Measurements from ENCODE around the gene VSIG2.

DNA sequence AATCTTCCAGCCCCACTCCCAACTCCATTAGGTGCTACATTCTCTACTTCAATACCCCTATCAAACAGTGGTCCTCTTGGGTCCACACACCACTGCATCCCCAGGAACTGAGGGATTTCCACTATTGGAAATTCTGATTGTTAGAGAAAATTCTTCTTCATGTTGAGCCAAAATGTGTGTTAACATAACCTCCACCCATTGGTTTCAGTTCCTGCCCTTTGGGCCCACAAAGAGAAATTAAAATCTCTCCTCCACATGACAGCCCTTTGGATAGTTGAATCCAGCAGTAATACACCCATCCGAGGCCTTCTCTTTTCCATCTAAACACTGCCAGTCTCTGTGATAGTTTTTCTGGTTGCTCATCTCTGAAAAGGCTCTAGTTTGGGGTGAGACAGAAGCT lies 2.1 kb downstream of the VSIG2 start:
- TF ChIP-seq, protein P1, sequence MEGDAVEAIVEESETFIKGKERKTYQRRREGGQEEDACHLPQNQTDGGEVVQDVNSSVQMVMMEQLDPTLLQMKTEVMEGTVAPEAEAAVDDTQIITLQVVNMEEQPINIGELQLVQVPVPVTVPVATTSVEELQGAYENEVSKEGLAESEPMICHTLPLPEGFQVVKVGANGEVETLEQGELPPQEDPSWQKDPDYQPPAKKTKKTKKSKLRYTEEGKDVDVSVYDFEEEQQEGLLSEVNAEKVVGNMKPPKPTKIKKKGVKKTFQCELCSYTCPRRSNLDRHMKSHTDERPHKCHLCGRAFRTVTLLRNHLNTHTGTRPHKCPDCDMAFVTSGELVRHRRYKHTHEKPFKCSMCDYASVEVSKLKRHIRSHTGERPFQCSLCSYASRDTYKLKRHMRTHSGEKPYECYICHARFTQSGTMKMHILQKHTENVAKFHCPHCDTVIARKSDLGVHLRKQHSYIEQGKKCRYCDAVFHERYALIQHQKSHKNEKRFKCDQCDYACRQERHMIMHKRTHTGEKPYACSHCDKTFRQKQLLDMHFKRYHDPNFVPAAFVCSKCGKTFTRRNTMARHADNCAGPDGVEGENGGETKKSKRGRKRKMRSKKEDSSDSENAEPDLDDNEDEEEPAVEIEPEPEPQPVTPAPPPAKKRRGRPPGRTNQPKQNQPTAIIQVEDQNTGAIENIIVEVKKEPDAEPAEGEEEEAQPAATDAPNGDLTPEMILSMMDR (IDR thresholded peaks at IDR 0.05; ENCODE audit: insufficient read depth, low read length, poor library complexity, severe bottlenecking): no peak
- TF ChIP-seq EZH2phosphoT487 (conservative IDR thresholded peaks at IDR 0.05; ENCODE audit: low read length): no peak
